H1 (cell line): Measurements from ENCODE around the gene PPP1R12A. TPM values are rescaled to one million over a fixed set of nuclear protein-coding genes. Genes with fewer than 3 reads are reported as not detected.

Experiments
- CTCF ChIA-PET: fragments of 300-600 bp; sonication (Branson Sonifier 250); formaldehyde crosslinking; loops from one replicate; lab custom pipeline; 2021; ENCODE audit not compliant: partially characterized antibody; lab: Charles Lee
- POLR2A ChIA-PET: fragments of 300-600 bp; sonication (Branson Sonifier 250); formaldehyde crosslinking; loops from one replicate; lab custom pipeline; 2021; ENCODE audit warnings: inconsistent platforms; ENCODE audit not compliant: partially characterized antibody; lab: Charles Lee
- DNase-seq, 2 experiments: peaks; one replicate each; pipeline versions ENCODE4 v3.0.0 to v3.0.0-alpha.2; 2010 to 2022; ENCODE audit warnings: low spot score in 2 of 2, low read depth in 1 of 2, mixed read lengths in 1 of 2
- FAIRE-seq: peaks from 2 replicates; lab custom pipeline; 2011; peaks lifted over from hg19 to GRCh38; lab: Jason Lieb, UNC
- H2AFZ ChIP-seq: 2 replicates; pipeline ENCODE4 v1.8.1; 2012; ENCODE audit warnings: low read length, inconsistent platforms
- H2AK5ac ChIP-seq: 2 replicates; pipeline ENCODE4 v1.6.1; 2013; ENCODE audit warnings: low read depth, low read length
- H2BK120ac ChIP-seq: replicated peaks from 2 replicates; pipeline ENCODE3; 2013; ENCODE audit warnings: low read depth, low read length, inconsistent platforms
- H2BK12ac ChIP-seq: 2 replicates; pipeline ENCODE4 v1.6.1; 2013; ENCODE audit warnings: low read depth, low read length
- H2BK15ac ChIP-seq: 2 replicates; pipeline ENCODE4 v1.6.1; 2013; ENCODE audit warnings: low read length
- H2BK20ac ChIP-seq: 2 replicates; pipeline ENCODE4 v1.6.1; 2013; ENCODE audit warnings: low read length
- H2BK5ac ChIP-seq: 2 replicates; pipeline ENCODE4 v1.6.1; 2013; ENCODE audit warnings: low read depth, low read length
- H3K14ac ChIP-seq: 2 replicates; pipeline ENCODE4 v1.6.1; 2013; ENCODE audit warnings: inconsistent platforms; ENCODE audit not compliant: insufficient read length
- H3K18ac ChIP-seq: 2 replicates; pipeline ENCODE4 v1.6.1; 2013; ENCODE audit warnings: low read length; ENCODE audit errors: extremely low read depth
- H3K23ac ChIP-seq: 2 replicates; pipeline ENCODE4 v1.6.1; 2013; ENCODE audit warnings: inconsistent platforms; ENCODE audit not compliant: insufficient read length
- H3K23me2 ChIP-seq: 2 replicates; pipeline ENCODE4 v1.6.1; 2013; ENCODE audit warnings: low read depth, low read length
- H3K27ac ChIP-seq: 2 replicates; pipeline ENCODE4 v1.6.1; 2011; ENCODE audit warnings: low read depth, low read length, inconsistent platforms
- H3K27me3 ChIP-seq, 4 experiments: replicated peaks in 1 of 4; 1 replicate in 1 of 4; 2 replicates in 3 of 4; pipeline versions ENCODE4 v1.6.1 to v1.8.1; 2011 to 2013; ENCODE audit warnings: low read length in 3 of 4, mild to moderate bottlenecking in 3 of 4, inconsistent platforms in 2 of 4, mixed read lengths in 2 of 4, moderate library complexity in 1 of 4; ENCODE audit not compliant: control insufficient read depth in 3 of 4, insufficient read depth in 3 of 4; ENCODE audit errors: extremely low read depth in 1 of 4
- H3K36me3 ChIP-seq, 4 experiments: 2 replicates each; pipeline versions ENCODE4 v1.6.1 to v1.8.1; 2011 to 2013; ENCODE audit warnings: mild to moderate bottlenecking in 4 of 4, low read length in 3 of 4, moderate library complexity in 2 of 4, control low read depth in 1 of 4, inconsistent platforms in 1 of 4; ENCODE audit not compliant: insufficient read depth in 4 of 4, control insufficient read depth in 2 of 4
- H3K4ac ChIP-seq: replicated peaks from 2 replicates; pipeline ENCODE3; 2013; ENCODE audit warnings: low read length, low read depth, mixed read lengths, inconsistent platforms; ENCODE audit not compliant: insufficient read length
- H3K4me1 ChIP-seq, 4 experiments: replicated peaks in 1 of 4; 1 replicate in 1 of 4; 2 replicates in 3 of 4; pipeline versions ENCODE4 v1.6.1 to v1.8.1; 2011 to 2013; ENCODE audit warnings: low read length in 3 of 4, inconsistent platforms in 2 of 4, mixed read lengths in 1 of 4; ENCODE audit not compliant: insufficient read depth in 4 of 4, control insufficient read depth in 3 of 4
- H3K4me2 ChIP-seq, 2 experiments: 2 replicates each; pipeline versions ENCODE4 v1.6.1 to v1.8.1; 2011 to 2013; ENCODE audit warnings: low read depth in 2 of 2, low read length in 2 of 2, control low read depth in 1 of 2, inconsistent platforms in 1 of 2, mild to moderate bottlenecking in 1 of 2; ENCODE audit not compliant: insufficient read depth in 1 of 2
- H3K4me3 ChIP-seq, 4 experiments: fragments of 200-600, 300-600 bp in 1 of 4; sonication (generic), shearing (Covaris generic), sonication (Bioruptor Twin) in 1 of 4; 2 replicates each; pipeline versions ENCODE4 v1.5.1 to v1.8.1; 2011 to 2016; ENCODE audit warnings: low read length in 4 of 4, low read depth in 3 of 4, control low read depth in 2 of 4, inconsistent platforms in 2 of 4, mild to moderate bottlenecking in 2 of 4, mixed read lengths in 1 of 4, moderate library complexity in 1 of 4; ENCODE audit not compliant: insufficient read depth in 2 of 4; ENCODE audit errors: extremely low read depth in 1 of 4
- H3K56ac ChIP-seq: replicated peaks from 2 replicates; pipeline ENCODE3; 2013; ENCODE audit warnings: low read depth, mild to moderate bottlenecking, mixed read lengths, low read length, inconsistent platforms; ENCODE audit not compliant: insufficient read length
- H3K79me1 ChIP-seq: 2 replicates; pipeline ENCODE4 v1.6.1; 2013; ENCODE audit warnings: low read depth, low read length, control low read depth
- H3K79me2 ChIP-seq, 2 experiments: 2 replicates each; pipeline versions ENCODE4 v1.6.1 to v1.8.1; 2012 to 2013; ENCODE audit warnings: low read length in 2 of 2, mild to moderate bottlenecking in 2 of 2, inconsistent platforms in 1 of 2; ENCODE audit not compliant: insufficient read depth in 2 of 2, control insufficient read depth in 1 of 2
- H3K9ac ChIP-seq, 4 experiments: replicated peaks in 1 of 4; 1 replicate in 1 of 4; 2 replicates in 3 of 4; pipeline versions ENCODE4 v1.6.1 to v1.8.1; 2011 to 2013; ENCODE audit warnings: low read depth in 3 of 4, low read length in 3 of 4, control low read depth in 2 of 4, mild to moderate bottlenecking in 2 of 4, moderate library complexity in 2 of 4, inconsistent platforms in 1 of 4; ENCODE audit errors: extremely low read depth in 1 of 4
- H3K9me3 ChIP-seq, 2 experiments: 2 replicates each; pipeline versions ENCODE4 v1.6.1 to v1.8.1; 2012 to 2013; ENCODE audit warnings: mild to moderate bottlenecking in 2 of 2, moderate library complexity in 2 of 2, control low read depth in 1 of 2, inconsistent platforms in 1 of 2, low read depth in 1 of 2, low read length in 1 of 2, mixed read lengths in 1 of 2; ENCODE audit not compliant: insufficient read depth in 2 of 2
- H4K20me1 ChIP-seq, 2 experiments: replicated peaks in 1 of 2; 2 replicates each; pipeline versions ENCODE3 to v1.8.1; 2011 to 2013; ENCODE audit warnings: inconsistent platforms in 2 of 2, low read length in 2 of 2, mild to moderate bottlenecking in 1 of 2; ENCODE audit not compliant: insufficient read depth in 2 of 2, control insufficient read depth in 1 of 2
- H4K5ac ChIP-seq: 2 replicates; pipeline ENCODE4 v1.6.1; 2013; ENCODE audit warnings: low read length, low read depth, mixed read lengths, inconsistent platforms; ENCODE audit not compliant: insufficient read length
- H4K8ac ChIP-seq: 2 replicates; pipeline ENCODE4 v1.8.0; 2013; ENCODE audit warnings: mild to moderate bottlenecking, moderate library complexity, low read length, inconsistent platforms; ENCODE audit not compliant: insufficient read depth; ENCODE audit errors: extremely low read depth
- H4K91ac ChIP-seq: replicated peaks from 2 replicates; pipeline ENCODE3; 2013; ENCODE audit warnings: low read length, mixed read lengths, inconsistent platforms; ENCODE audit not compliant: insufficient read length
- GTF2F1 ChIP-seq: IDR thresholded peaks from 2 replicates; pipeline ENCODE4 v1.6.1; 2012; ENCODE audit warnings: low read depth, low read length, improper control_type of control experiment, borderline replicate concordance
- POU5F1 ChIP-seq: IDR thresholded peaks from 2 replicates; pipeline ENCODE4 v1.6.1; 2011; ENCODE audit warnings: low read depth, mild to moderate bottlenecking, low read length, moderate library complexity
- RNF2 ChIP-seq: fragments of 200-900, 300-1000 bp; sonication (generic); IDR thresholded peaks from 2 replicates; pipeline ENCODE4 v1.7.1; 2016; ENCODE audit warnings: borderline replicate concordance, low read depth, mild to moderate bottlenecking, antibody characterized with exemption, low read length; ENCODE audit not compliant: poor library complexity, severe bottlenecking; ENCODE audit errors: missing control alignments
- TCF12 ChIP-seq: IDR thresholded peaks from 2 replicates; pipeline ENCODE4 v1.6.1; 2011; ENCODE audit warnings: low read depth, mild to moderate bottlenecking, low read length
- polyA plus RNA-seq, 7 experiments: library from polyadenylated mRNA; depleted of rRNA in 3 of 7; stranded (reverse) in 5 of 7; unstranded in 2 of 7; fragments of >200 nt in 5 of 7; fragments of 200-250 nt in 2 of 7; gene quantifications; 1 replicate in 5 of 7; 2 replicates in 1 of 7; 4 replicates in 1 of 7; pipeline versions ENCODE4 v1.2.1 to v1.2.3, GENCODE V29; 2011 to 2013; ENCODE audit warnings: missing spikeins in 2 of 7, mixed read lengths in 2 of 7
- total RNA-seq: library from RNA; stranded (reverse); fragmentation: NEBNext Ultra II Directional; extraction: Animal tissue kit (Norgen Biotek cat#: 25700); gene quantifications from 2 replicates; pipeline ENCODE4 v1.2.1, GENCODE V29; 2021

The PPP1R12A gene
- total and polyA plus RNA-seq, 2 of the 8 experiments (the other 6 are each of a cell fraction or from before 2014, with no cell fraction given) = 14.7 to 81.5 TPM

DNA sequence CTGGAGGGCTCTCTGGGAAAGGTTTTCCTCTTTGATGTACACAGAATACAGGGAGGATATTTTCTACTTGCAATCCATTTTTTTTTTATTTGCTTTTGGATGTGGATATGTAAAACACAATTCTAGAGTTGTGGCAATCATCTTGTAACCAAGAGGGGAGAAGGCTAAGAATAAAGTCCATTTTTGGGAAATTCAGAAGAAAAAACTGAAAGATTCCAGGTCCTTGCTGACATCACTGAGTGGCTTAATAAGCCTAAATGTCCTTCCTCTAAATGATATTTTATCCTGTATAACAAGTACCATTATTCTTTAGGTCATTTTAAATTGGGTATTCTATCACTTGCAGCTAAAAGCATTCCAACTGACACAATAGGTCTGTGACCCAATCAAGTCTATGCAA lies 64.0 kb downstream of the PPP1R12A start:
- CTCF ChIA-PET = interaction anchor here (0.7 kb wide), 1 partner anchor 400 kb away, joined by 3 read pairs; no protein-coding TSS in a partner anchor
- Histone ChIP-seq H3K27ac (no peak overlapping the region), H3K23ac (no peak overlapping the region), H3K27me3 (no peaks in the 10 kb centered on the region), H2BK5ac (no peak overlapping the region), H3K4me1 (peaks cover 0 to 7% (median 2%) of the 10 kb centered on the region in 4 experiments; a peak in 4 of 7 replicates), H2BK15ac (no peak overlapping the region), H4K5ac (no peak overlapping the region), H3K14ac (no peak overlapping the region), H3K9me3 (no peaks in the 10 kb centered on the region), H3K4ac (no peak overlapping the region), H2AFZ (no peak overlapping the region), H3K9ac (no peak overlapping the region), H3K4me2 (no peak overlapping the region), H2BK120ac (no peak overlapping the region), H3K23me2 (no peaks in the 10 kb centered on the region), H4K20me1 (peaks cover 0 to 2% of the 10 kb centered on the region in 2 experiments), H3K56ac (no peak overlapping the region), H4K8ac (no peak overlapping the region), H4K91ac (no peak overlapping the region), H2BK12ac (no peak overlapping the region), H2BK20ac (no peak overlapping the region), H3K18ac (no peak overlapping the region), H3K79me2 (peaks cover 0 to 70% of the 10 kb centered on the region in 2 experiments; a peak in 2 of 4 replicates), H3K79me1 (no peaks in the 10 kb centered on the region), H3K4me3 (no peak overlapping the region), H3K36me3 (peaks cover 0 to 16% (median 2%) of the 10 kb centered on the region in 4 experiments; a peak in 2 of 8 replicates), H2AK5ac (no peak overlapping the region)
- no peak for FAIRE-seq
- POLR2A ChIA-PET = no interaction called here
- no peak for DNase-seq
- TF ChIP-seq TCF12 (no peak), POU5F1 (no peak), GTF2F1 (no peak), RNF2 (no peak)
